ENCODE measurements around the gene VGF. TPM values are rescaled to one million over a fixed set of nuclear protein-coding genes. Genes with fewer than 3 reads are reported as not detected.
A peak's percentile ranks its signal among the peaks of the same experiment; 100 is the strongest.

VGF gene
- total RNA-seq, 3 donors from 2014 or later, result 0.38 to 0.84 (median 0.46) TPM

DNA sequence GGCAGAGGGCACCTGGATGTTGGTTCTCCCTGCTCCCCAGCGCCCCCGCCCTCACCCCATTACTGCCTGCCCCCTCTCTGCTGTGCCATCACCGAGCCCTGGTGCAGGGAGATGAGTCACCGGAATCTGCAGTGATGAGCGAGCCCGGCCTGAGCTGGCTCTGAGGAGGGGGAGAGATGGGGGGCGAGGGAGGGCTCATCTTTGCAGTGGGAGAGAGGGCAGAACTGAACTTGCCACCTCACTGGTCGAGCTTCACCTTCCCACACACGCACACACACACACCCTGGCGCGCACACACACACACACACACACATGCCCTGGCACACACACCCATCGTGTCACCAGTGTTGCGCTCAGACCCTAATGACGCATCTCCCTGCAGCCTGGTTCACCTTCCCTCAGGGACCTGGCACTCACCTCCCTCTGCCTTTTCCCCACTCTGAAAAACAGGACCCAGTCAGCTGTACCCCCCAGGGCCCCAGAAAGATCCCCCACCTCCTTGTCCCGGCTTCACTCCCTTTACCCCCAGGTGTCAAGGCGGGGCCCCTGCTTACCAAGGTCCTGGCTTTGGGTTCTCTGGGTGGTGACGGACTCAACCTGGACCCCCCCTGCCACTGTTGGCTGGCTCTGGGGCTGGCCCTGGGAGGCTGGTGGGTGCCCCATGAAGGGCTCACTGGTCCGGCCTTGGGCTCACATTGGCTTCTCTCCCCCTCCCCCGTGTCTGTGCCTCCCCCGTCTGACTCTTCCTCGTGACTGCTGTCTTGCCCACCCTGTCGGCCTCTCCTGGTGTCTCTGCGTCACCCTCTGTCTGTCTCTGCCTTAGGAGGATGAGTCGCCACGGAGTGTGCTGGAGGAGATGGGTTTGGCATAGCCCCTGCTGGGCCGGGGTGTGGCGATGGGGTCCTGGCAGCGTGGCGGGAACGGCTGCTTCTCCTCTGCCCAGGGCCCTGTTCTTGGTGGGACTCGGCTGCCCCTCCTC is 5.4 kb downstream of the VGF start:
- ATAC-seq, result no peak

DNA sequence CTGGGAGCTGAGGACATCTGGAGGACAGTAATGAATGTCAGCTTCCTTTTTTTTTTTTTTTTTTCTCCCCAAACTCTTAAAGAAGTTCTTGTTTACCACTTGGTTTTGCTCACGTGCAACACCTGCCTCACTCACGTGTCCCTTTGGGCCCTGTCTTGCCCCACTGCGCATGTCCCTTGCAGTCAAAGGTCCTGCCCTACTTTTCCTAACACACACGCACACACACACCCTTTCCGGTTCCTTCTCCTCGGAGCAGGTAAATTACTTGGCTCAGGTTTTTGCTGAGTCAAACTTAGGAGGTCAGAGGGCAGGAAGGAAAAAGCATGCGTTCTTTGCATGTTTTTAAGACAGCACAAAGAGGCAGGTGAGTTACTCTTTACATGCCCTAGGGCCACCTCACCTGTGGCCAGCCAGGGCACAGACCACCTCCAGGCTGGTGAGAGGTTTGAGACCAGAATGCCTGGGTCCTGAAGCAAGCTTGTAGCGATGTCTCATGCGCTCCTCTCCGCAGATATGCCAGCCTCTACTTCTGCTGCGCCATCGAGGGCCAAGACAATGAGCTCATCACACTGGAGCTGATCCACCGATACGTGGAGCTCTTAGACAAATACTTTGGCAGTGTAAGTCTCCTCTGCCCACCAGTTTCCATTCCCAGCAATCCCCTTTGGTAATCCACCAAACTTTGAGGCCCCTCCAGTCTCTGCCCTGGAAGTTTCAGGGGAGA is 8.3 kb downstream of the VGF start:
- TF ChIP-seq, protein P1, sequence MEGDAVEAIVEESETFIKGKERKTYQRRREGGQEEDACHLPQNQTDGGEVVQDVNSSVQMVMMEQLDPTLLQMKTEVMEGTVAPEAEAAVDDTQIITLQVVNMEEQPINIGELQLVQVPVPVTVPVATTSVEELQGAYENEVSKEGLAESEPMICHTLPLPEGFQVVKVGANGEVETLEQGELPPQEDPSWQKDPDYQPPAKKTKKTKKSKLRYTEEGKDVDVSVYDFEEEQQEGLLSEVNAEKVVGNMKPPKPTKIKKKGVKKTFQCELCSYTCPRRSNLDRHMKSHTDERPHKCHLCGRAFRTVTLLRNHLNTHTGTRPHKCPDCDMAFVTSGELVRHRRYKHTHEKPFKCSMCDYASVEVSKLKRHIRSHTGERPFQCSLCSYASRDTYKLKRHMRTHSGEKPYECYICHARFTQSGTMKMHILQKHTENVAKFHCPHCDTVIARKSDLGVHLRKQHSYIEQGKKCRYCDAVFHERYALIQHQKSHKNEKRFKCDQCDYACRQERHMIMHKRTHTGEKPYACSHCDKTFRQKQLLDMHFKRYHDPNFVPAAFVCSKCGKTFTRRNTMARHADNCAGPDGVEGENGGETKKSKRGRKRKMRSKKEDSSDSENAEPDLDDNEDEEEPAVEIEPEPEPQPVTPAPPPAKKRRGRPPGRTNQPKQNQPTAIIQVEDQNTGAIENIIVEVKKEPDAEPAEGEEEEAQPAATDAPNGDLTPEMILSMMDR (IDR thresholded peaks at IDR 0.05), result no peak
- no peak overlapping the region for H3K4me3 ChIP-seq
- no peaks in the 10 kb centered on the region for H3K36me3 ChIP-seq (ENCODE audit: low read depth)
- DNase-seq (peak in 2 of 3 donors; percentile 70 to 71), ATAC-seq (peak; percentile 70)
- H3K9me3 ChIP-seq, result no peaks in the 10 kb centered on the region
- intact Hi-C loops (cut with DNase I, micrococcal nuclease), result loop anchor here in 1 of 2 donors (10.0 kb wide), 1 partner anchor 128 kb away; no protein-coding TSS in a partner anchor
- H3K4me1 ChIP-seq (ENCODE audit: low read depth), result peaks cover 9% of the 10 kb centered on the region

More for the DNA sequence above, 5.4 kb downstream of the VGF start:
- DNase-seq, result no peak
- Histone ChIP-seq H3K4me1 (ENCODE audit: low read depth) (peaks cover 32% of the 10 kb centered on the region), H3K9me3 (no peaks in the 10 kb centered on the region), H3K4me3 (no peak overlapping the region), H3K36me3 (ENCODE audit: low read depth) (no peaks in the 10 kb centered on the region)
- TF ChIP-seq, protein P1 (IDR thresholded peaks at IDR 0.05), result no peak
- intact Hi-C loops (cut with DNase I, micrococcal nuclease), result loop anchor here in 1 of 2 donors (10.0 kb wide), 1 partner anchor 125 kb away; no protein-coding TSS in a partner anchor

DNA sequence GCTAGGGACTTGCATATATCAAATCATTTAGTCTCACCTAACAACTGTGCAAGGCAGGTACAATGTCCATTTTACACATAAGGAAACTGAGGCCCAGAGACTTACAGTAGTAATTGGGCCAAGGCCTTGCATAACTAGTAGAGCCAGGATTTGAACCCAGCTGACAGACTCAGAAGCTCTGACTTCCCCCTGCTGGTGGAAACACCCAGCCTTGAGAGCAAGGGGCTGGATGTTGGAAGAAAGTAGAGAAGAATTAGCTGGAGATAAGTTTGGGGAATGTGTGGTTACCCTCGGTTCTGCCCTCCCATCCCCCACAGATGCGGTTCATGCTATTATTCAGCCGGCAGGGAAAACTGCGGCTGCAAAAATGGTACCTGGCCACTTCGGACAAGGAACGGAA is 9.1 kb downstream of the VGF start:
- Histone ChIP-seq H3K9me3 (no peaks in the 10 kb centered on the region), H3K36me3 (ENCODE audit: low read depth) (no peaks in the 10 kb centered on the region), H3K4me1 (ENCODE audit: low read depth) (peaks cover 9% of the 10 kb centered on the region), H3K4me3 (no peak overlapping the region)
- ATAC-seq (no peak), DNase-seq (no peak)
- intact Hi-C loops (cut with DNase I, micrococcal nuclease), result loop anchor here in 1 of 2 donors (10.0 kb wide), 1 partner anchor 129 kb away; no protein-coding TSS in a partner anchor
- TF ChIP-seq, protein P1 (IDR thresholded peaks at IDR 0.05), result no peak

DNA sequence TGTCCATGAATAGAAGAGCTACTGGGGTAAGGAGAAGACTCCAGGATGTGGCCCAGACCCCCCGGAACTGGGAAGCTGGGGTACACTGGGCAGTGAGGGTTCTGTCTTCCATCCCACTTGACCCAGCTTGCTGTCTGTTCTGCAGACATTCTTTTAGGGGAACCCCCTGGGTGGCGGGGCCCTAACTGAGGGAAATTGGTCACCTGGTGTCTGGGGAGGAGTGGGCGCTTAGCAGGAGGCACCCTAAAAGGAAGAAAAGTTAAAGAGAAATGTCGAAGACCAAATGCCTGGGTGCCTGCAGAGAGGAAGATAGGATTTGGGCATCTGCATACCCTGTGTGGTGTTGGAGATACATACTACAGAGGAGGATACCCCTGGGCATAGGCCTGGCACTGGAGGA is 10.1 kb downstream of the VGF start:
- no peaks in the 10 kb centered on the region for H3K9me3 ChIP-seq
- ATAC-seq (no peak), DNase-seq (no peak)
- no peak overlapping the region for H3K4me3 ChIP-seq
- H3K36me3 ChIP-seq (ENCODE audit: low read depth), result no peaks in the 10 kb centered on the region
- H3K4me1 ChIP-seq (ENCODE audit: low read depth), result peaks cover 9% of the 10 kb centered on the region
- TF ChIP-seq, protein P1 (IDR thresholded peaks at IDR 0.05), result no peak
- intact Hi-C loops (cut with DNase I, micrococcal nuclease), result loop anchor here in 1 of 2 donors (10.0 kb wide), 1 partner anchor 129 kb away; no protein-coding TSS in a partner anchor

DNA sequence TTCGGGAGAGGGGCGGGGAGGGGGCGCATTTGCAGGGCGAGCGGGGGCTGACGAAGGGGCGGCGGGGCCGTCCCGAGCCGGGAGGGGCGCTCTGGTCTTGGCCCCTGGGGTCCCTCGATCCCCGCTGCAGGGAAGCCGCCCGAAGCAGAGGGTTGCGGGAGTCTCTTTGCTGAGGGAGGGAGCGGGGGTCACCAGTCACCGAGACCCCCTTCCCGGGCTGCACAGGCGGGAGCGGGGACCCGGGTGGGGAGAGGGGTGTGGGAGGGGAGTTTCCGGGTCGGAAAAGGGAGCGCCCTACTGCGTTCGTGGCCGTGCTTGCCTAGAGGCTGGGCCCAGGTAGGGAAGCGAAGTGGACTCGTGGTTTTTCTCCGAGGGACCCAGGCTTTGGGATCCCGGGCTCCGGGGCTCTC is 10.7 kb downstream of the VGF start:
- Histone ChIP-seq H3K9me3 (no peaks in the 10 kb centered on the region), H3K4me3 (peak overlapping the region; percentile 68), H3K36me3 (ENCODE audit: low read depth) (no peaks in the 10 kb centered on the region), H3K4me1 (ENCODE audit: low read depth) (peaks cover 9% of the 10 kb centered on the region)
- ATAC-seq (peak; percentile 70), DNase-seq (peak in 2 of 3 donors; percentile 66 to 68)
- intact Hi-C loops (cut with DNase I, micrococcal nuclease), result loop anchor here in 1 of 2 donors (10.0 kb wide), 1 partner anchor 130 kb away; no protein-coding TSS in a partner anchor
- TF ChIP-seq, protein P1 (IDR thresholded peaks at IDR 0.05), result no peak
